Activated T-helper 17 cell treated with anti-CD3 and anti-CD28 coated beads, Interleukin-2, amount 50 U/mL, for 72 hours (primary cell): ENCODE data around the gene POU2F1. TPM values are rescaled to one million over a fixed set of nuclear protein-coding genes. Genes with fewer than 3 reads are reported as not detected.
"Not testable (repeated sequence)": the region's sequence is repeated elsewhere in the genome, so short reads cannot be mapped to it uniquely, and the experiment has no call there.

Experiments
- ATAC-seq: fragments of 150-1000 bp; cut with Tn5 transposase; replicated peaks from 2 replicates; pipeline ENCODE4 v1.10.0; 2021; ENCODE audit warnings: mild to moderate bottlenecking, moderate library complexity
- H3K27ac Mint-ChIP-seq: one replicate; pipeline ENCODE4 v1.8.0; 2022; ENCODE audit warnings: mixed read lengths
- H3K27me3 Mint-ChIP-seq: one replicate; pipeline ENCODE4 v1.8.0; 2022; ENCODE audit warnings: mixed read lengths
- H3K36me3 Mint-ChIP-seq: one replicate; pipeline ENCODE4 v1.8.0; 2022; ENCODE audit warnings: low read depth, mild to moderate bottlenecking, mixed read lengths
- H3K4me1 Mint-ChIP-seq: one replicate; pipeline ENCODE4 v1.8.0; 2022; ENCODE audit warnings: mixed read lengths
- H3K4me3 Mint-ChIP-seq: one replicate; pipeline ENCODE4 v1.8.0; 2022; ENCODE audit warnings: mild to moderate bottlenecking, mixed read lengths
- H3K9me3 Mint-ChIP-seq: one replicate; pipeline ENCODE4 v1.8.0; 2022; ENCODE audit warnings: mixed read lengths
- total RNA-seq, 2 donors: library from RNA; stranded (reverse); gene quantifications; one replicate each; pipeline ENCODE4 v1.2.3, GENCODE V29; 2022

Gene POU2F1
- total RNA-seq, 2 donors from 2014 or later: 20.6 to 28.0 TPM

- no peak for ATAC-seq
- H3K27ac Mint-ChIP-seq: no peak overlapping the region
- no peak overlapping the region for H3K4me3 Mint-ChIP-seq
- H3K36me3 Mint-ChIP-seq: no peaks in the 10 kb centered on the region
- H3K4me1 Mint-ChIP-seq: peaks cover 20% of the 10 kb centered on the region
- H3K27me3 Mint-ChIP-seq: peaks cover 4% of the 10 kb centered on the region
- no peaks in the 10 kb centered on the region for H3K9me3 Mint-ChIP-seq
These were observed 23.4 kb upstream of the POU2F1 start for GRCh38 chr1:167197236-167197635.

GRCh38 chr1:167197692-167198091 is 23.0 kb upstream of the POU2F1 start:
- Mint-ChIP-seq H3K36me3 (no peaks in the 10 kb centered on the region), H3K9me3 (no peaks in the 10 kb centered on the region), H3K4me3 (no peak overlapping the region), H3K27ac (no peak overlapping the region), H3K27me3 (peaks cover 4% of the 10 kb centered on the region), H3K4me1 (peaks cover 20% of the 10 kb centered on the region)
- peak; percentile 44 for ATAC-seq

GRCh38 chr1:167198518-167199133 is 22.1 kb upstream of the POU2F1 start:
- peaks cover 20% of the 10 kb centered on the region for H3K4me1 Mint-ChIP-seq
- H3K9me3 Mint-ChIP-seq: no peaks in the 10 kb centered on the region
- no peak for ATAC-seq
- H3K4me3 Mint-ChIP-seq: no peak overlapping the region
- no peaks in the 10 kb centered on the region for H3K27me3 Mint-ChIP-seq
- H3K27ac Mint-ChIP-seq: no peak overlapping the region
- H3K36me3 Mint-ChIP-seq: no peaks in the 10 kb centered on the region

GRCh38 chr1:167199656-167200055 is 21.0 kb upstream of the POU2F1 start:
- Mint-ChIP-seq H3K4me1 (peaks cover 20% of the 10 kb centered on the region), H3K9me3 (no peaks in the 10 kb centered on the region), H3K27me3 (no peaks in the 10 kb centered on the region), H3K4me3 (no peak overlapping the region), H3K36me3 (no peaks in the 10 kb centered on the region), H3K27ac (no peak overlapping the region)
- ATAC-seq: no peak

GRCh38 chr1:167200272-167200671 is 20.4 kb upstream of the POU2F1 start:
- H3K27ac Mint-ChIP-seq: no peak overlapping the region
- peaks cover 20% of the 10 kb centered on the region for H3K4me1 Mint-ChIP-seq
- H3K9me3 Mint-ChIP-seq: no peaks in the 10 kb centered on the region
- no peaks in the 10 kb centered on the region for H3K27me3 Mint-ChIP-seq
- no peak overlapping the region for H3K4me3 Mint-ChIP-seq
- H3K36me3 Mint-ChIP-seq: no peaks in the 10 kb centered on the region
- ATAC-seq: no peak

- H3K9me3 Mint-ChIP-seq: peaks cover 4% of the 10 kb centered on the region
- H3K4me1 Mint-ChIP-seq: peaks cover 20% of the 10 kb centered on the region
- peak overlapping the region; percentile 35 for H3K4me3 Mint-ChIP-seq
- no peaks in the 10 kb centered on the region for H3K36me3 Mint-ChIP-seq
- peak; percentile 73 for ATAC-seq
- H3K27me3 Mint-ChIP-seq: no peaks in the 10 kb centered on the region
- H3K27ac Mint-ChIP-seq: peak overlapping the region; percentile 15
These were observed 19.9 kb upstream of the POU2F1 start for GRCh38 chr1:167200749-167201148.

GRCh38 chr1:167202049-167202448 is 18.6 kb upstream of the POU2F1 start:
- Mint-ChIP-seq H3K27ac (no peak overlapping the region), H3K9me3 (peaks cover 4% of the 10 kb centered on the region), H3K4me1 (peaks cover 13% of the 10 kb centered on the region), H3K4me3 (no peak overlapping the region), H3K27me3 (no peaks in the 10 kb centered on the region), H3K36me3 (no peaks in the 10 kb centered on the region)
- no peak for ATAC-seq

- not testable (repeated sequence) for H3K4me3 Mint-ChIP-seq, H3K9me3 Mint-ChIP-seq, H3K27me3 Mint-ChIP-seq, ATAC-seq, H3K27ac Mint-ChIP-seq, H3K36me3 Mint-ChIP-seq
- H3K4me1 Mint-ChIP-seq: peaks cover 11% of the 10 kb centered on the region
These were observed 15.2 kb upstream of the POU2F1 start for GRCh38 chr1:167205306-167206050.

GRCh38 chr1:167206166-167206835 is 14.4 kb upstream of the POU2F1 start:
- Mint-ChIP-seq H3K27ac (no peak overlapping the region), H3K4me1 (peaks cover 14% of the 10 kb centered on the region), H3K9me3 (peaks cover 10% of the 10 kb centered on the region), H3K36me3 (no peaks in the 10 kb centered on the region), H3K27me3 (no peaks in the 10 kb centered on the region), H3K4me3 (no peak overlapping the region)
- no peak for ATAC-seq

- Mint-ChIP-seq H3K4me1 (peaks cover 17% of the 10 kb centered on the region), H3K27me3 (no peaks in the 10 kb centered on the region), H3K4me3 (peak overlapping the region; percentile 73), H3K36me3 (no peaks in the 10 kb centered on the region), H3K27ac (peak overlapping the region; percentile 89), H3K9me3 (peaks cover 10% of the 10 kb centered on the region)
- ATAC-seq: peak; percentile 88
These were observed 12.6 kb upstream of the POU2F1 start for GRCh38 chr1:167207940-167208623.

- H3K9me3 Mint-ChIP-seq: peaks cover 10% of the 10 kb centered on the region
- H3K36me3 Mint-ChIP-seq: no peaks in the 10 kb centered on the region
- H3K4me1 Mint-ChIP-seq: peaks cover 17% of the 10 kb centered on the region
- ATAC-seq: no peak
- peak overlapping the region; percentile 73 for H3K4me3 Mint-ChIP-seq
- H3K27me3 Mint-ChIP-seq: no peaks in the 10 kb centered on the region
- peak overlapping the region; percentile 89 for H3K27ac Mint-ChIP-seq
These were observed 12.1 kb upstream of the POU2F1 start for GRCh38 chr1:167208624-167208976.

GRCh38 chr1:167209044-167209443 is 11.6 kb upstream of the POU2F1 start:
- Mint-ChIP-seq H3K4me3 (peak overlapping the region; percentile 73), H3K27me3 (no peaks in the 10 kb centered on the region), H3K36me3 (no peaks in the 10 kb centered on the region), H3K4me1 (peaks cover 17% of the 10 kb centered on the region), H3K9me3 (peaks cover 10% of the 10 kb centered on the region), H3K27ac (no peak overlapping the region)
- no peak for ATAC-seq

- Mint-ChIP-seq H3K36me3 (no peaks in the 10 kb centered on the region), H3K27me3 (no peaks in the 10 kb centered on the region), H3K4me3 (peak overlapping the region; percentile 37), H3K4me1 (peaks cover 17% of the 10 kb centered on the region), H3K9me3 (peaks cover 6% of the 10 kb centered on the region), H3K27ac (peak overlapping the region; percentile 60)
- peak; percentile 20 for ATAC-seq
These were observed 9.6 kb upstream of the POU2F1 start for GRCh38 chr1:167210966-167211674.

GRCh38 chr1:167212025-167212424 is 8.7 kb upstream of the POU2F1 start:
- H3K36me3 Mint-ChIP-seq: no peaks in the 10 kb centered on the region
- H3K27me3 Mint-ChIP-seq: no peaks in the 10 kb centered on the region
- H3K4me3 Mint-ChIP-seq: no peak overlapping the region
- H3K4me1 Mint-ChIP-seq: peaks cover 17% of the 10 kb centered on the region
- peaks cover 6% of the 10 kb centered on the region for H3K9me3 Mint-ChIP-seq
- H3K27ac Mint-ChIP-seq: no peak overlapping the region
- ATAC-seq: no peak
